ENCODE results near the gene USP3.

USP3 gene

GRCh38 chr15:63588826-63589225 lies 84.4 kb downstream of the USP3 start:
- no peak for DNase-seq (ENCODE audit: low read depth, low spot score)

- DNase-seq (ENCODE audit: low read depth, low spot score): no peak
These were observed 89.6 kb downstream of the USP3 start for GRCh38 chr15:63593705-63594671.

GRCh38 chr15:63595065-63595464 lies 90.7 kb downstream of the USP3 start:
- no peak for DNase-seq (ENCODE audit: low read depth, low spot score)

GRCh38 chr15:63595688-63596087 lies 91.3 kb downstream of the USP3 start:
- no peak for DNase-seq (ENCODE audit: low read depth, low spot score)

GRCh38 chr15:63596676-63597037 lies 92.3 kb downstream of the USP3 start:
- no peak for DNase-seq (ENCODE audit: low read depth, low spot score)

GRCh38 chr15:63597038-63597790 lies 92.8 kb downstream of the USP3 start, which contains the start of gene FBXL22:
TSS of gene FBXL22 (plus strand) at chr15:63597387. CDS start at chr15:63597393, 6 bp downstream.
- DNase-seq (ENCODE audit: low read depth, low spot score): no peak

GRCh38 chr15:63597821-63598220 lies 93.4 kb downstream of the USP3 start:
- no peak for DNase-seq (ENCODE audit: low read depth, low spot score)

- DNase-seq (ENCODE audit: low read depth, low spot score): no peak
These were observed 94.3 kb downstream of the USP3 start for GRCh38 chr15:63598473-63599400.

- no peak for DNase-seq (ENCODE audit: low read depth, low spot score)
These were observed 95.1 kb downstream of the USP3 start for GRCh38 chr15:63599401-63600000.

GRCh38 chr15:63600001-63600615 lies 95.7 kb downstream of the USP3 start:
- no peak for DNase-seq (ENCODE audit: low read depth, low spot score)

- DNase-seq (ENCODE audit: low read depth, low spot score): peak; percentile 76
These were observed 96.2 kb downstream of the USP3 start for GRCh38 chr15:63600616-63601025.

- no peak for DNase-seq (ENCODE audit: low read depth, low spot score)
These were observed 96.8 kb downstream of the USP3 start for GRCh38 chr15:63601026-63601703.

GRCh38 chr15:63601704-63602185 lies 97.4 kb downstream of the USP3 start:
- no peak for DNase-seq (ENCODE audit: low read depth, low spot score)

- DNase-seq (ENCODE audit: low read depth, low spot score): no peak
These were observed 98.2 kb downstream of the USP3 start for GRCh38 chr15:63602595-63602994.

- DNase-seq (ENCODE audit: low read depth, low spot score): no peak
These were observed 99.1 kb downstream of the USP3 start for GRCh38 chr15:63603516-63603915.

GRCh38 chr15:63604281-63604680 lies 99.9 kb downstream of the USP3 start:
- DNase-seq (ENCODE audit: low read depth, low spot score): no peak

GRCh38 chr15:63605036-63605435 lies 100.6 kb downstream of the USP3 start:
- DNase-seq (ENCODE audit: low read depth, low spot score): no peak

GRCh38 chr15:63605816-63606215 lies 101.4 kb downstream of the USP3 start:
- DNase-seq (ENCODE audit: low read depth, low spot score): no peak

- no peak for DNase-seq (ENCODE audit: low read depth, low spot score)
These were observed 101.9 kb downstream of the USP3 start for GRCh38 chr15:63606308-63606707.

GRCh38 chr15:63608989-63609388 lies 104.6 kb downstream of the USP3 start:
- DNase-seq (ENCODE audit: low read depth, low spot score): no peak
